Activated naive CD4-positive, alpha-beta T cell treated with anti-CD3 and anti-CD28 coated beads, Interleukin-2, amount 50 U/mL, for 24 hours (primary cell): ENCODE results near the gene CELF2.

Experiments used
- H3K27ac Mint-ChIP-seq: one replicate; pipeline ENCODE4 v1.8.0; 2021; ENCODE audit warnings: mild to moderate bottlenecking, mixed read lengths
- H3K27me3 Mint-ChIP-seq: one replicate; pipeline ENCODE4 v1.8.0; 2021; ENCODE audit warnings: mixed read lengths
- H3K36me3 Mint-ChIP-seq: one replicate; pipeline ENCODE4 v1.8.0; 2021; ENCODE audit warnings: mixed read lengths
- H3K4me1 Mint-ChIP-seq: one replicate; pipeline ENCODE4 v1.8.0; 2021; ENCODE audit warnings: mixed read lengths
- H3K4me3 Mint-ChIP-seq: one replicate; pipeline ENCODE4 v1.8.0; 2021; ENCODE audit warnings: mild to moderate bottlenecking, mixed read lengths
- H3K9me3 Mint-ChIP-seq: one replicate; pipeline ENCODE4 v1.8.0; 2021; ENCODE audit warnings: mixed read lengths

The CELF2 gene

DNA sequence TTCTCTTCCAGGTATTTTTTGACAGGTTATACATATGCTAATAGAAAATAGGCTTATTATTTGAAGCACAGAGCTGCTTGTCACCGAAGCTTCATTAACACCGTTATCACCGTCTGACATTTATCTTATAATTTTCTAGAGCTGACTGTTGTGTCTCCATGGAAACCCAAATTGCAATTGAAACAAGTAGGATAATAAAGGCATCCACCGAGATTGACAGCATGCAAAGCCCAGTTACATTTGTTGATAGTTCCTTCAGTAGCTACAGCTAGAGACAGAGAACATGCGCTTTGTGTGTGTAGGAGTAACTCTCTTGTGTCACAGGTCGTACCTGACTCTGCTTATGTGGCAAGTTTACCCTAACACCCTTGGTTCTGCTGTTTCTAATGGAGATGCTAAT is 135.6 kb downstream of the CELF2 start:
- no peaks in the 10 kb centered on the region for H3K9me3 Mint-ChIP-seq
- no peaks in the 10 kb centered on the region for H3K36me3 Mint-ChIP-seq
- H3K27ac Mint-ChIP-seq: peak overlapping the region; percentile 68
- peaks cover 97% of the 10 kb centered on the region for H3K4me1 Mint-ChIP-seq
- no peaks in the 10 kb centered on the region for H3K27me3 Mint-ChIP-seq
- peak overlapping the region; percentile 12 for H3K4me3 Mint-ChIP-seq

DNA sequence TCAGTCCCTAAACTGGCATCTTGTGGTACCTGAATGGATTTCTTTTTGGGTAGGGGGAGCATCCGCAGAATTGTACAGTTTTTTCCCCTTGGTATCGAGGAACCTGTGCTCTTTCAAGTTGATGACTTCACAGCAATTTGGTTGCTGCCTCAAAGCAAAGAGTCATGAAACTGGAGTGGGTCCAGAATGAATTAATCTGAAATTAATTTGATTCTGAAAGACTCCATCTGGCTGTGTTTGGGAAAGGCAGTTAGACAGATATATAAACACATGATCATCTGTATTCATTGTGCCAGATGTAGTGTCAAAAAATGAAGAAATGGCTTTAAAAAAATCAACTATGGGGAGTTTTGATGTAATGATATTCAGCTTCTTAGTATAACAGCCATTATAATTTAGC is 136.1 kb downstream of the CELF2 start:
- Mint-ChIP-seq H3K27me3 (no peaks in the 10 kb centered on the region), H3K36me3 (no peaks in the 10 kb centered on the region), H3K27ac (peak overlapping the region; percentile 68), H3K9me3 (no peaks in the 10 kb centered on the region), H3K4me1 (peaks cover 97% of the 10 kb centered on the region), H3K4me3 (peak overlapping the region; percentile 45)

DNA sequence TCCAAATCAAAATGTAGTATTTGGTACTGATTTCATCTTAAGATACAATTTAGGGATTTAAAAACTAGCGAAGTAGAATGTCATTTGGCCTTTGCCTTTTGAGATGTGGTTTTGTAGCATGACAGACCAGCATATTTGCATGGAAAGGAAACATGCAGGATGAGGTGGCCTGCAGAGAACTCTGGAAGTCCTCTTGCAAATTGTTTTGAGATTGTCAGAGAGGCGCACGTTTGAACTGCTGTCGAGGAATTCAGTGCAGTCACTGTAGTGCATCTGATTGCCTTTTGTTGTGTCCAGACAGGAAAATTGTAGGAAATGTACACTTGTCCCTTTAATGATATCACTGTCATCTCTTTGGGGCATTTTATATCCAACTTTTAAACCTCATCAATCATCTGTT is 136.7 kb downstream of the CELF2 start:
- Mint-ChIP-seq H3K27me3 (no peaks in the 10 kb centered on the region), H3K4me3 (peak overlapping the region; percentile 45), H3K9me3 (no peaks in the 10 kb centered on the region), H3K27ac (no peak overlapping the region), H3K36me3 (no peaks in the 10 kb centered on the region), H3K4me1 (peaks cover 97% of the 10 kb centered on the region)

DNA sequence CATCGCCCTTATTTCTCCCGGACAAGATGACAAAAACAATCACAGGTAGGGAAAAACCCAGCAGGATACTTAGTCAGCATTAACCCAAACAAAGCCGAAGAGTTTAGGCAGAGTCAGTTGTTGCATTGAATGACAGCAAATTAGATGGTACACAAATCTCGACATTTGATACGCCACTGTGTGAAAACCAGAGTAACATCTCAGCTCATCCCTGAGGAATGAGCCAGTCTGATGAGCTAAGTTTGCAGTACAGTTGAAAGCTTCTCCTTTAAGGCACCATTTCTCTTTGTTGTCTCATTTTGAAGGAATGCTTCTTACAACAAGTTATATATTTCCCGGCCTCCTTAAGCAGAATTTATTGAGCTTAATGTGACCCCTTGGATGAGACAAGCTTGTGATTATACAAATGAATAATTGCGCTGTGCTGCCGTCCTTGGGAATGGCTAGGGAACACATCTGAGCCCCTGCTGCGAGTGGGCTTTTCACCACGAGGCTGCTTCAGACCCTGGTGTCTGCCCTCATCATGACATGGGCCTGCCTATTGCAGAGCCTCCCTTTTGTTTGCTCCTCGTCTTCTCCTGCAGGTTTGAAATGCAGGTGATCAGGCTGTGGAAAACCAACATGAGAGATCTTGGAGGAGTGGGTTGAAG is 137.3 kb downstream of the CELF2 start:
- Mint-ChIP-seq H3K4me1 (peaks cover 97% of the 10 kb centered on the region), H3K36me3 (no peaks in the 10 kb centered on the region), H3K4me3 (no peak overlapping the region), H3K27me3 (no peaks in the 10 kb centered on the region), H3K9me3 (no peaks in the 10 kb centered on the region), H3K27ac (no peak overlapping the region)

DNA sequence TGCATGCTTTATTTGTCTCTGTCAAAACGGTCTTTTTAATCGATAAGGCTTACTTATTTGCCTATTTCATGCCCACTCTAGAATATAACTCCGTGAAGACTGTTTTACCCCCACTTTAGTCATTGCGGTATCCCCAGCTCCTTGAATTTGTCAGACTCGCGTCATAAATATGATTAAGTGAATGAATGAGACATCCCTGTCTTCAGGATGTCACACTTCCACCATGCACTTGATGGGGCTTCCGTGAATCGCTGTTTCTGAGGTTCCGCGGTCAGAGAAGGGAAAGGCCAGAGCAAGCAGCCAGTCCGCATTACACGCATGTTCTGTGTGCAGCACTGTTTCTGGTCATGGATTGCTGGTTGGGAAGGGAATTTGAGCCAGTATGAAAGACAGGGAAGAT is 138.8 kb downstream of the CELF2 start:
- H3K27ac Mint-ChIP-seq: peak overlapping the region; percentile 74
- H3K4me3 Mint-ChIP-seq: peak overlapping the region; percentile 16
- no peaks in the 10 kb centered on the region for H3K36me3 Mint-ChIP-seq
- H3K9me3 Mint-ChIP-seq: no peaks in the 10 kb centered on the region
- peaks cover 94% of the 10 kb centered on the region for H3K4me1 Mint-ChIP-seq
- H3K27me3 Mint-ChIP-seq: no peaks in the 10 kb centered on the region

DNA sequence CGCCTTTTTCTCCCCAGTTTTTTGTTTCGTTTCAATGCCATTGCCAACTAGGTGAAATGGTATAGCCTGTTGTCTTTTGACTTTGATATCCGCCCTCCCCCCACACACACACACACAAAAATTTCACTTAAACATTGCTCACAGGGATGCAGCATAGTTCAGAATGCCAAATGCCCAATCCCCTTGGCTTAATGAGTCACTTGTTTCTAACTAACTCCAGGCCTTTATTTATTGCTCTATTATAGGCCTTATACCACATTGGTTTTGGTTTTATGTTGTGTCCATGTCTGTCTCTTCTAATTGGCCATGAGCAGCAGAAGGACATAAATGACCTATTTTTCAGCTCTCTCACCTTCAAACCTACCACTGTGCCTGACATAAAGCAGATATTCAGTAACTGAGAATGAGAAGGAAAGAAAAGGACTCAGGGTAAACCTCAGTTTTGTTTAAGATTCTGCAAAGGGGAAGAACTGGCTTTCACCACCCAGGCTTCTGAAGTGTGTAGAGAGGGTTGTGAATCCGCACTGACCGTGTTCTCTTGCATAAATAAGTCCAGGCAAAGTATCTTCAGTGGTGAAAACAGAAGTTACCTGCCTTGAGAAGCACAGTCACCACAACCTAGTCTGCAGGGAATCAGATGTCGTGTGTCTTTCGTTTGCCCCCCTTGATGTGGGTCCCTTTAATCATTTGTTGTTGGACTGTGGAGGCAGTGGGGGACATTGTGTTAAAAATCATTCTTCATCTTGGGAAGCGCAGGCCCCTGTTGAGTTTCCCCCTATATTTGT is 139.8 kb downstream of the CELF2 start:
- Mint-ChIP-seq H3K4me3 (peak overlapping the region; percentile 23), H3K27ac (peak overlapping the region; percentile 91), H3K36me3 (no peaks in the 10 kb centered on the region), H3K27me3 (no peaks in the 10 kb centered on the region), H3K4me1 (peaks cover 94% of the 10 kb centered on the region), H3K9me3 (no peaks in the 10 kb centered on the region)

DNA sequence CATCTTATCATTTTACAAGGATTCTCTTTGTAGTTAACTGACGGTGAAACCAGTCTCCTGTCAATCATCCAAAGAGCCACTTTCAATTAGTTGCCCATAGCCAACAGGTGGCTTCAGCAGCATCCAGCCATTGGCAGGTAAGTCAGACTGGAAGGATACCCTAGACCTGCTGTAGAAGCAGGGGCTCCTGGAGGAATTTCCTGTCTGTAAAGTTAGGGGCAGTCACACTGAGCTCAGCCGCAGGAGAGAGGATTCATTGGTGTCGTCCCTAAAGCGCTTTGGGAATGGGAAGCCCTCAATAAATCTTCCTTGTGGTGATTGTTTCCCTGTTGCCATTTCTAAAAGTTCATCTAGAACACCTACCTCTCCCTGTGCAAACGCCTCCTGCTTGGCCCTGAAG is 140.4 kb downstream of the CELF2 start:
- no peaks in the 10 kb centered on the region for H3K27me3 Mint-ChIP-seq
- peaks cover 94% of the 10 kb centered on the region for H3K4me1 Mint-ChIP-seq
- no peaks in the 10 kb centered on the region for H3K9me3 Mint-ChIP-seq
- H3K4me3 Mint-ChIP-seq: peak overlapping the region; percentile 54
- H3K27ac Mint-ChIP-seq: peak overlapping the region; percentile 91
- no peaks in the 10 kb centered on the region for H3K36me3 Mint-ChIP-seq

DNA sequence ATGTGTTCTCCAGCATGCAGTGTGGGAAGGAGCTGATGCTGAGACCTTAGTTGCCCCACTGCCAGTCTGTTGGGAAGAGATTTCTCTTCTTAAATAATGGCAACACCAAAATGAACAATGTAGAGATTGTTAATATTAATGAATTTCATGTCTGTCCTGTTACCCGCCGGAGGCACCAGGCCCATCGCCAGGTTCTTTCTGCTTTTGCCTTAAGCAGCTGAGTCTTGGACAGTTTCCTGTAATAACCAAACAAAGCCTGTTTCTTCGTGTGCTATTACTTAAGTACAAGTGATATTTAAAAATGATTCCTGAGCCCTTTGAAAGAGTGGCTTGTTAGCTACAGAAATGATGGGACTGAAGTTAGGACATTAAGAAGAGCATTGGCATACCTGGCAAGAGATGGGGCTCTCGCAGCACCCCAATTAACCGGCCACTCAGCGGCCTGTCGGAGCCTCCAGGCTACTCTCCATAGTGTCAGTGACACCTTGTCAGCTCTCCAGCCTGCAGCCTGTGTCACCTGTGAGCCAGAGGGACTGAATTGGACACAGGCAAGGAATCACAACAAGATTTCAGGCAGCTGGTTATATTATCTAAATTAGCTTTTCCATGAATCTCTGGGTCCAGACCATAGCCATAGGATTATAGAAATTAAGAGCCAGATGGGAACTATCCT is 142.0 kb downstream of the CELF2 start:
- H3K4me3 Mint-ChIP-seq: no peak overlapping the region
- no peaks in the 10 kb centered on the region for H3K9me3 Mint-ChIP-seq
- no peaks in the 10 kb centered on the region for H3K27me3 Mint-ChIP-seq
- H3K4me1 Mint-ChIP-seq: peaks cover 94% of the 10 kb centered on the region
- no peaks in the 10 kb centered on the region for H3K36me3 Mint-ChIP-seq
- H3K27ac Mint-ChIP-seq: peak overlapping the region; percentile 55

DNA sequence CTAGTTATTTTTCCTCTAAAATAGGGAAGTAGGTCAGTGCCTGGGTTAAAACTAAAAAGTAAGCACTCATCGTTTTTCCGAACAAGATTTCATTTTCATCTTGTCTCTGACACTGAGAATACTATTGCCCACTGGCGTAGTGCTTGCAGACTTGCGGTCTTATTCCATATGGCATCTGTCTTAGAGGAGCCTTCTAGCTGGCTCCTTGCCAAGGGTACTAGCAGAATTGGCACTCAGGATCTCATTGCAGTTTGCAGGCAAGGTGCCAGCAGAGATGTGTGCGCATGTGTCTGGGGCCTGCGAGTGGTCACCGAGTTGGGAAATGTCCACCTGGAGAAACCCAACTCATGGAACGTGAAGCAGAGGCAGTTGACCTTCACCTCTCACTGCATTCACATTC is 143.4 kb downstream of the CELF2 start:
- Mint-ChIP-seq H3K4me3 (no peak overlapping the region), H3K27ac (peak overlapping the region; percentile 98), H3K4me1 (peaks cover 84% of the 10 kb centered on the region)

DNA sequence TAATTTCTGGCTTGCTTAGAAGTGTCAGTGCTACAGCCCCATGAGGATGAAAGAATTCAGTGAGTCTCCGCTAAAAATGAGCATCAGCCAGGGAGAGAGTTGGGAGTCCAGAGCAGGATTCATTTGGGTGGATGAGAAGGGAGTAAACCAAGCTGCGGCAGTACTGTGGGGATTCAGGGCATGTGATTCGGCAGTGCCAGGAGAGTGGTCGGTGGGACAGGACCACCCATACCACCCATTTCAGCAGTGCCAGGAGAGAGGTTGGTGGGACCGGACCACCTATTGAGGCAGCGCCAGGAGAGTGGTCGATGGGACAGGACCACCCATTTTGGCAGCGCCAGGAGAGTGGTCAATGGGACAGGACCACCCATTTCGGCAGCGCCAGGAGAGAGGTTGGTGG is 144.2 kb downstream of the CELF2 start:
- Mint-ChIP-seq H3K4me3 (peak overlapping the region; percentile 42), H3K4me1 (peaks cover 76% of the 10 kb centered on the region), H3K36me3 (no peaks in the 10 kb centered on the region), H3K9me3 (no peaks in the 10 kb centered on the region), H3K27ac (peak overlapping the region; percentile 98), H3K27me3 (no peaks in the 10 kb centered on the region)

More for the DNA sequence above, 143.4 kb downstream of the CELF2 start:
- no peaks in the 10 kb centered on the region for H3K36me3 Mint-ChIP-seq
- H3K9me3 Mint-ChIP-seq: no peaks in the 10 kb centered on the region
- H3K27me3 Mint-ChIP-seq: no peaks in the 10 kb centered on the region

DNA sequence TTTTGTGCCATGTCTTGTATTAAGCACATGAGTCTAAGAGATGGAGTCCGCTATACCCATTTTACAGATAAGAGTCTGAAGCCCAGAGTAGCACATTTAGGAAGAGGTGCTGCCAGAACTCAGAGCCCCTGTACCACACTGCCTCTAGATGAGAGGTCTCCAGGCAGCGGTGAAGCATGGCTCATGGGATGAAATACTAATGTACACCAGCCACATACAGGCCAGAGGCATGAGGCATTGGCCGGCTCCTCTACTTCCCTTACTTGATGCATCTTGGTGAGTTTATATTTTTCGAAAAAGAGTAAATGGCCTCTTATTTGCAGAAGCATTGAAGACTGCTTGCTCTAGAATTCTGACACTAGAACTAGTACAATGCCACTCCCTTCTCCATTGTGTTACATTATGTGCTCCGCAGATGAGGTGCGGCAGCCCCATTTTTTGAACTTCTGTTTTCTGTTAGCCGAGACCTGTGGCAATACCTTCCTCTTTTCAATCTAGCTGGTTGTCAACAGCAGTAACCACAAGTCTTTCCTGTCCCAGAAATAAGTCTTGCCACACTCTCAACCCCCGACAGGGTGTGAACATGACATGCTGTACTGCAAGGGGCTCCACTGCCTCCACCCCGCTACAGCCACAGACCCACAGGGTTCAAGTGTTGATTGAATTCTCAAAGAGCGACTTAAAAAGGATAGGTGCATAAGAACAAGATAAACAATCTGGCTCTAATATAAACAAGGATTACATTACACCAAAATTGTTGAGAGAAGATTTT is 145.3 kb downstream of the CELF2 start:
- H3K27ac Mint-ChIP-seq: peak overlapping the region; percentile 98
- peak overlapping the region; percentile 95 for H3K4me3 Mint-ChIP-seq

DNA sequence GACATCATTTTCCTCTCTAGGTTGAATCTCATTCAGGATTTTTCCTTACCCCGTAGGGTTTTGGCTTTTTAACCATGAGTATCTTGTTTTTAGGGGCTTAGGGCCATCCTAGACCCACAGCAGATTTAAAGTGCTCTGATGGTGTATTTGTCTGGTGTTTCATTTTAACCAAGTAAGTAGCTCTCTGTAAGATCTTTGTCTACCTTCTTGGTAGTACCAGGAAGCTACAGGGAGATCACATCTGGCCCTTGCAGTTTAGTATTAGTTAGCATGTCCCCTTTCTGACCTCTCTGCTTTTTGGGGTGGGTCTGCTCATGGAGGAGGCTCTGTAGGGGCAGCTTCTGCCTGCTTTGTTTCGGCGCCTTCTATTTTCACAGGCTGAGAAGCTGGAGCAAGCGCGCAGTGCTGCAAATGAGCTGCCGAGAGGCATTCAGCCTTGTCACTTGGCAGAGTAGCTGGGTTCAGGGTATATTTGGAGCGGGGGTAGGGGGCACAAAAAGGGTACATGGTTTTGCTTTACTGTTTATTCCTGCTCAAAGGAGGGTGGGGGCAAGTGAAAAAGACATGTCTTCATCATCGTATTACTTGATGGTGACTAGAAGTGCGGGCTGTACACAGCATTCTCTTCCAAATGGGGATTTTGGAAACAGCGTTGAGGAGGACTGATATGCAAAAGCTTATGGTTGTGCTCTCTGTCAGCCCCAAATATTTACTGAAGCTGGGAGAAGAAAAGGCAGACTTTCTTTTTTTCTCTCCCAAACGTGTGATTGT is 146.3 kb downstream of the CELF2 start:
- peak overlapping the region; percentile 98 for H3K27ac Mint-ChIP-seq
- H3K4me3 Mint-ChIP-seq: peak overlapping the region; percentile 95
- H3K4me1 Mint-ChIP-seq: peaks cover 56% of the 10 kb centered on the region

More for the DNA sequence above, 145.3 kb downstream of the CELF2 start:
- peaks cover 5% of the 10 kb centered on the region for H3K36me3 Mint-ChIP-seq
- H3K27me3 Mint-ChIP-seq: no peaks in the 10 kb centered on the region
- peaks cover 65% of the 10 kb centered on the region for H3K4me1 Mint-ChIP-seq
- no peaks in the 10 kb centered on the region for H3K9me3 Mint-ChIP-seq

DNA sequence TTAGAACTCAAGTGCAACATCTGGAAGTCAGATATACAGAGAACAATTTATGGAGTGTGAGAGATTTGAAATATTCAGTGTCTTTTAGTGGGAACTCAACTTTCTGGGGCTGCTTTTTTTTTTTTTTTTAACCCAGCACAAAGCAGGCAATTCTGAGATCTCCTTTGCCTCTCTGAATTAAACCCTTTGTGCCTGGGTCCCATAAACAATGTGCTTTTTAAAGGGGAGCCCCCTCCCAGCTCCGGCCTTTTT is 146.8 kb downstream of the CELF2 start:
- Mint-ChIP-seq H3K4me3 (peak overlapping the region; percentile 95), H3K27ac (peak overlapping the region; percentile 98), H3K9me3 (no peaks in the 10 kb centered on the region), H3K27me3 (no peaks in the 10 kb centered on the region), H3K4me1 (peaks cover 51% of the 10 kb centered on the region), H3K36me3 (peaks cover 7% of the 10 kb centered on the region)

More for the DNA sequence above, 146.3 kb downstream of the CELF2 start:
- H3K27me3 Mint-ChIP-seq: no peaks in the 10 kb centered on the region
- H3K36me3 Mint-ChIP-seq: peaks cover 7% of the 10 kb centered on the region
- H3K9me3 Mint-ChIP-seq: no peaks in the 10 kb centered on the region

DNA sequence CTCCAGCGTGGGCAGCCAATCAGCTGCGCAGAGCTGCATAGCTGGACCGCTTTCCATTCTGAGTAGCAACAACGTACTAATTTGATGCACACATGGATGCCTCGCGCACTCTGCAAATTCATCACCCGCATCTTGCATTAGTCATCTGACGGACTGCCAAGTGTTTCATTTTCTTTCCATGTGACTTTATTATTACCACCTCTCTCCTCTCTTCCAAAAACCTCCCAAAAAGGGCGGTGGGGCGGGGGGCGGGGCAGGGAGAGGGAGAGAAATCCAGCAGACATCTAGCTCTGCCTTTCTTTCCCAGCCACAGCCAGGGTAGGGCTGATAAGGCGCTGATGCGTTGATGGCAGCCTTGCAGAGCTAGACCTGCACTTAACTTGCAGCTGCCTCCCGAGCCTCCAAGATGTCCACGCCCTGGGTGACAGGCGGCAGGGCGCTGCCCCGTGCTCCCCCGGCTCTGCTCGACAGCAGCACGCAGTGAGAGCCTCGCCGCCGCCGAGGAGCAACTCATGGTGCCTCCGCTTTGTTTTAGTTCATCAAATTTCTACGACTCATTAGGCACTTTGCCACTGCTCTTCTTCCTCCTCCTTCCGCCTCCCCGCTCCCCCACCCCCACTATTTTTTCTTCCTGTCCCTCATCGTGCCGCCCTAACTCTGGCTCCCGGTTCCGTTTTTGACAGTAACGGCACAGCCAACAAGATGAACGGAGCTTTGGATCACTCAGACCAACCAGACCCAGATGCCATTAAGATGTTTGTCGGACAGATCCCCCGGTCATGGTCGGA is 147.3 kb downstream of the CELF2 start:
- H3K36me3 Mint-ChIP-seq: peaks cover 7% of the 10 kb centered on the region
- no peaks in the 10 kb centered on the region for H3K27me3 Mint-ChIP-seq
- H3K4me3 Mint-ChIP-seq: peak overlapping the region; percentile 95
- H3K27ac Mint-ChIP-seq: peak overlapping the region; percentile 98
- H3K4me1 Mint-ChIP-seq: peaks cover 45% of the 10 kb centered on the region
- H3K9me3 Mint-ChIP-seq: no peaks in the 10 kb centered on the region
